GM23338 (cell line): ENCODE data around the gene LARGE1. TPM values are rescaled to one million over a fixed set of nuclear protein-coding genes. Genes with fewer than 3 reads are reported as not detected.

Experiments used
- ATAC-seq: fragments of 200-7000 bp; cut with Tn5 transposase; 3 replicates; pipeline ENCODE4 v1.9.1; 2020
- DNase-seq: peaks from one replicate; pipeline ENCODE4 v3.0.0-alpha.2; 2015; ENCODE audit warnings: low spot score
- H2AFZ ChIP-seq: fragments of 200-600 bp; sonication (generic); 2 replicates; pipeline ENCODE4 v1.8.0; 2016; ENCODE audit warnings: antibody characterized with exemption, mild to moderate bottlenecking, moderate library complexity
- H3F3A ChIP-seq: fragments of 200-600 bp; sonication (generic); replicated peaks from 2 replicates; pipeline ENCODE4 v1.8.0; 2017; ENCODE audit warnings: antibody characterized with exemption, mixed run types, low read depth
- H3K27ac ChIP-seq: fragments of 200-600 bp; sonication (generic); 2 replicates; pipeline ENCODE4 v1.6.1; 2016; ENCODE audit warnings: low read depth
- H3K27me3 ChIP-seq: fragments of 200-600 bp; sonication (generic); 2 replicates; pipeline ENCODE4 v1.8.0; 2016; ENCODE audit warnings: mild to moderate bottlenecking, mixed run types, moderate library complexity; ENCODE audit not compliant: insufficient read depth
- H3K36me3 ChIP-seq: fragments of 200-600 bp; sonication (generic); 2 replicates; pipeline ENCODE4 v1.8.0; 2016; ENCODE audit warnings: mild to moderate bottlenecking; ENCODE audit not compliant: insufficient read depth
- H3K4me1 ChIP-seq: fragments of 200-600 bp; sonication (generic); 2 replicates; pipeline ENCODE4 v1.8.0; 2016; ENCODE audit warnings: mild to moderate bottlenecking, moderate library complexity; ENCODE audit not compliant: insufficient read depth
- H3K4me2 ChIP-seq: fragments of 200-600 bp; sonication (generic); 2 replicates; pipeline ENCODE4 v1.7.1; 2017; ENCODE audit warnings: mixed run types
- H3K4me3 ChIP-seq: fragments of 200-600 bp; sonication (generic); 2 replicates; pipeline ENCODE4 v1.6.1; 2016; ENCODE audit warnings: mixed run types
- H3K79me2 ChIP-seq: fragments of 200-600 bp; sonication (generic); replicated peaks from 2 replicates; pipeline ENCODE4 v1.8.0; 2017; ENCODE audit warnings: mild to moderate bottlenecking; ENCODE audit not compliant: insufficient read depth
- H3K9me2 ChIP-seq: fragments of 200-600 bp; sonication (generic); 2 replicates; pipeline ENCODE4 v1.8.0; 2017; ENCODE audit not compliant: insufficient read depth
- H4K20me1 ChIP-seq: fragments of 200-600 bp; sonication (generic); replicated peaks from 2 replicates; pipeline ENCODE4 v1.8.0; 2017; ENCODE audit warnings: mild to moderate bottlenecking; ENCODE audit not compliant: insufficient read depth
- H3K27ac Mint-ChIP-seq: 2 replicates; pipeline ENCODE4 v1.8.0; 2020; ENCODE audit warnings: inconsistent platforms, mild to moderate bottlenecking, moderate library complexity, mixed read lengths
- H3K27me3 Mint-ChIP-seq: 3 replicates; pipeline ENCODE4 v1.8.0; 2022; ENCODE audit warnings: low read depth, mild to moderate bottlenecking, moderate library complexity, mixed read lengths, inconsistent platforms; ENCODE audit not compliant: insufficient read depth, poor library complexity
- H3K36me3 Mint-ChIP-seq: 3 replicates; pipeline ENCODE4 v1.8.0; 2021; ENCODE audit warnings: low read depth, mild to moderate bottlenecking, inconsistent platforms, moderate library complexity, mixed read lengths
- H3K4me1 Mint-ChIP-seq: 3 replicates; pipeline ENCODE4 v1.8.0; 2020; ENCODE audit warnings: mild to moderate bottlenecking, inconsistent platforms, mixed read lengths
- H3K4me3 Mint-ChIP-seq: 3 replicates; pipeline ENCODE4 v1.8.0; 2021; ENCODE audit warnings: moderate library complexity, mild to moderate bottlenecking, inconsistent platforms, mixed read lengths
- H3K9me3 Mint-ChIP-seq: 3 replicates; pipeline ENCODE4 v1.8.0; 2020; ENCODE audit warnings: moderate library complexity, mild to moderate bottlenecking, inconsistent platforms, mixed read lengths
- CREB1 ChIP-seq: fragments of 250-450 bp; sonication (Bioruptor Pico); IDR thresholded peaks from 2 replicates; pipeline ENCODE4 v1.5.0; 2020; ENCODE audit warnings: low read depth, mild to moderate bottlenecking, moderate library complexity
- CTCF ChIP-seq, 2 experiments: fragments of 200-600 bp in 1 of 2; sonication (generic) in 1 of 2; conservative IDR thresholded peaks; 2 replicates each; pipeline versions ENCODE4 v1.5.1 to v1.6.1; 2016 to 2017; ENCODE audit warnings: antibody characterized with exemption in 2 of 2, low read depth in 2 of 2, mild to moderate bottlenecking in 2 of 2, moderate library complexity in 1 of 2
- ETS1 ChIP-seq: IDR thresholded peaks from 2 replicates; pipeline ENCODE4 v1.6.1; 2016; ENCODE audit warnings: antibody characterized with exemption
- EZH2 ChIP-seq: fragments of 200-600 bp; sonication (generic); IDR thresholded peaks from one replicate; pipeline ENCODE4 v1.8.0; 2017; ENCODE audit warnings: antibody characterized with exemption, mild to moderate bottlenecking, low read depth; ENCODE audit not compliant: unreplicated experiment
- EZH2phosphoT487 ChIP-seq: fragments of 200-600 bp; sonication (generic); IDR thresholded peaks from one replicate; pipeline ENCODE4 v1.8.1; 2018; ENCODE audit warnings: antibody characterized with exemption; ENCODE audit not compliant: unreplicated experiment
- REST ChIP-seq: IDR thresholded peaks from one replicate; pipeline ENCODE4 v1.6.1; 2018; ENCODE audit warnings: antibody characterized with exemption; ENCODE audit not compliant: unreplicated experiment
- ZNF114 ChIP-seq: fragments of 250-450 bp; sonication (Bioruptor Pico); IDR thresholded peaks from 2 replicates; pipeline ENCODE4 v1.5.0; 2020; ENCODE audit warnings: mild to moderate bottlenecking, moderate library complexity
- ZNF331 ChIP-seq: fragments of 250-450 bp; sonication (Bioruptor Pico); IDR thresholded peaks from 2 replicates; pipeline ENCODE4 v1.5.0; 2020; ENCODE audit warnings: low read depth, mild to moderate bottlenecking, moderate library complexity
- ZNF462 ChIP-seq: fragments of 250-450 bp; sonication (Bioruptor Pico); IDR thresholded peaks from 2 replicates; pipeline ENCODE4 v1.5.0; 2020; ENCODE audit warnings: mild to moderate bottlenecking, moderate library complexity
- polyA plus RNA-seq: library from polyadenylated mRNA; unstranded; fragments of >200 nt; fragmentation: Nextera tagmentation; extraction: Ambion mirVana; gene quantifications from 2 replicates; pipeline ENCODE4 v1.2.1, GENCODE V29; 2016
- total RNA-seq: library from RNA; depleted of rRNA; stranded (reverse); fragments of >200 nt; shearing (Covaris generic); gene quantifications from 2 replicates; pipeline ENCODE4 v1.2.3, GENCODE V29; 2014

Gene LARGE1
- total and polyA plus RNA-seq, 2 experiments from 2014 or later, result 12.8 to 75.6 TPM

- peak; percentile 70 for ATAC-seq
- H3K79me2 ChIP-seq, result peaks cover 82% of the 10 kb centered on the region
- Mint-ChIP-seq H3K4me1 (peaks cover 30% of the 10 kb centered on the region), H3K27ac (peak overlapping the region; percentile 84), H3K27me3 (peaks cover 10% of the 10 kb centered on the region), H3K4me3 (no peak overlapping the region; the same call in 2 of the 3 replicates), H3K9me3 (no peaks in the 10 kb centered on the region), H3K36me3 (peaks cover 58% of the 10 kb centered on the region)
- TF ChIP-seq CTCF (conservative IDR thresholded peaks at IDR 0.05; ENCODE audit: low read depth in 2 of 2), result no peak
- TF ChIP-seq ZNF114 (CRISPR knock-in tag), result no peak
- no peak for TF ChIP-seq REST
- no peak for TF ChIP-seq CREB1
- TF ChIP-seq ZNF331 (CRISPR knock-in tag), result no peak
- no peak for TF ChIP-seq EZH2phosphoT487
- TF ChIP-seq ETS1, result no peak
- TF ChIP-seq ZNF462 (CRISPR knock-in tag), result no peak
- no peak for TF ChIP-seq EZH2
- no peaks in the 10 kb centered on the region for H3K36me3 ChIP-seq
- H4K20me1 ChIP-seq, result peaks cover 7% of the 10 kb centered on the region
- H3K4me2 ChIP-seq, result no peak overlapping the region
- peak; percentile 52 for DNase-seq
- H3F3A ChIP-seq, result no peaks in the 10 kb centered on the region
- no peak overlapping the region for H3K4me3 ChIP-seq
- peaks cover 16% of the 10 kb centered on the region for H3K4me1 ChIP-seq
- no peak overlapping the region; the same call in 1 of the 2 replicates for H3K27ac ChIP-seq
- H3K9me2 ChIP-seq, result peaks cover 7% of the 10 kb centered on the region; the same call in 1 of the 2 replicates
- H3K27me3 ChIP-seq, result no peaks in the 10 kb centered on the region
- no peak overlapping the region for H2AFZ ChIP-seq
These were observed 265.9 kb downstream of the LARGE1 start for GRCh38 chr22:33654173-33654895.
